H1 (cell line): Measurements from ENCODE around the gene ZNF775. TPM values are rescaled to one million over a fixed set of nuclear protein-coding genes. Genes with fewer than 3 reads are reported as not detected.

ENCODE experiments used
- CHD7 ChIP-seq: fragments of 300-600 bp; sonication (generic); IDR thresholded peaks from 2 replicates; pipeline ENCODE4 v1.7.1; 2012; ENCODE audit warnings: low read length, moderate library complexity, mild to moderate bottlenecking, inconsistent platforms; ENCODE audit not compliant: insufficient replicate concordance
- GTF2F1 ChIP-seq: IDR thresholded peaks from 2 replicates; pipeline ENCODE4 v1.6.1; 2012; ENCODE audit warnings: low read depth, low read length, improper control_type of control experiment, borderline replicate concordance
- JUN ChIP-seq: IDR thresholded peaks from 2 replicates; pipeline ENCODE4 v1.6.1; 2011; ENCODE audit warnings: low read depth, mild to moderate bottlenecking, improper control_type of control experiment, low read length
- PHF8 ChIP-seq: fragments of 200-600 bp; sonication (generic); conservative IDR thresholded peaks from 2 replicates; pipeline ENCODE4 v1.7.1; 2012; ENCODE audit warnings: low read depth, mild to moderate bottlenecking, inconsistent platforms, low read length, moderate library complexity
- RBBP5 ChIP-seq: IDR thresholded peaks from 2 replicates; pipeline ENCODE4 v1.7.1; 2012; ENCODE audit warnings: low read depth, mild to moderate bottlenecking, inconsistent platforms, low read length, moderate library complexity, borderline replicate concordance
- SIX5 ChIP-seq: IDR thresholded peaks from 2 replicates; pipeline ENCODE4 v1.6.1; 2011; ENCODE audit warnings: mild to moderate bottlenecking, low read depth, low read length
- SP2 ChIP-seq: IDR thresholded peaks from 2 replicates; pipeline ENCODE4 v1.6.1; 2012; ENCODE audit warnings: mild to moderate bottlenecking, low read length, inconsistent platforms
- TAF7 ChIP-seq: optimal IDR thresholded peaks from 2 replicates; pipeline ENCODE3; 2011; ENCODE audit warnings: low read depth, mild to moderate bottlenecking, inconsistent platforms, low read length, moderate library complexity, borderline replicate concordance
- YY1 ChIP-seq: IDR thresholded peaks from 2 replicates; pipeline ENCODE4 v1.6.1; 2011; ENCODE audit warnings: low read depth, mild to moderate bottlenecking, low read length
- polyA plus RNA-seq, 7 experiments: library from polyadenylated mRNA; depleted of rRNA in 3 of 7; stranded (reverse) in 5 of 7; unstranded in 2 of 7; fragments of >200 nt in 5 of 7; fragments of 200-250 nt in 2 of 7; gene quantifications; 1 replicate in 5 of 7; 2 replicates in 1 of 7; 4 replicates in 1 of 7; pipeline versions ENCODE4 v1.2.1 to v1.2.3, GENCODE V29; 2011 to 2013; ENCODE audit warnings: missing spikeins in 2 of 7, mixed read lengths in 2 of 7
- total RNA-seq: library from RNA; stranded (reverse); fragmentation: NEBNext Ultra II Directional; extraction: Animal tissue kit (Norgen Biotek cat#: 25700); gene quantifications from 2 replicates; pipeline ENCODE4 v1.2.1, GENCODE V29; 2021

The ZNF775 gene
- total and polyA plus RNA-seq, 2 of the 8 experiments (the other 6 are each of a cell fraction or from before 2014, with no cell fraction given): 13.6 to 21.5 TPM

DNA sequence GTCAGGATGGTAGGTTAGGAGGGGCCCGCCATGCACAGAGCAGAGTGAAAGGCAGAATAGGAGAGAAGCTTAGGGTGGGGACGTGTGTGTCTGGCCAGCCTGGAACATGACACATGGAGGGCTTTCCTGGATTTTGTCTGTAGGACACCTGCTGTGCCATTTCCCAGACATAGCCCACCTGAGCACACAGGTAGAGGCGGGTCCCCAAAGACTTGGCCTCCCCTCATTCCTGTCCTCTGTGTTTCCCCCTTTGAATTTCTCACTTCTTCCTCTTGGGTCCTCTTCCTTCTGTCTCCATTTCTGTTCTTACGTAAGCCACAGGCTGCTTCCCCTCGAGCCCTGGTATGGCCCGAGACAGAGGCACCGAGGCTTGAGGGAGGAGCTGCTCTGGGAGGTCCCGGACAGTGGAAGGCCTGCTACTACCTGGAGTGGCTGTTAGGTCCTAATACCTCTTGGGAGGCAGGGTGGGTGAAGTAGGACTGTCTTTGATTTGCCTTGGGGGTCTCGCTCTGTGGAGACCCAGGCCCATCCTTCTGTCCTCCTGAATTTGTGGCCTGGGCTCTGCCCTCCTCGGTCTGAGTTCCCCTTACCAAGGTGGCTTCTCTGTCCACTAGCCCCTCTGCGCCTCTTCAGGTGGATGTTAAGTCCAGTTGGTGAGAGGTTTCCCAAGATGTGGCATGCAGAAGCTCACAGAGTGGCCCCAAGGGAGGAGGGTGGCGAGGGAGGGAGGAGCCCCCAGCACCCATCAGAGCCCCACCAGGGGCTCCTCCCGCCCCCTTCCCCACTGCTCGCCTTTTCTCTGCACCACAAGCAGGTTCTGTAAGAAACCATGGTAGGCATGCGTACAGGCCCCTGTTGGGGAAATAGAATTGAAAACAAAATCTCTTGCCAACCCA lies 5.5 kb downstream of the ZNF775 start (continued):
- TF ChIP-seq CHD7 (no peak), RBBP5 (no peak), JUN (no peak), TAF7 (no peak), SIX5 (no peak), GTF2F1 (no peak), PHF8 (no peak), SP2 (no peak), YY1 (no peak)
